IMR-90 (cell line): ENCODE measurements around the gene NAV2. TPM values are rescaled to one million over a fixed set of nuclear protein-coding genes. Genes with fewer than 3 reads are reported as not detected.

Experiments
- ATAC-seq: fragments of 200-7000 bp; cut with Tn5 transposase; 2 replicates; pipeline ENCODE4 v1.9.1; 2020; ENCODE audit warnings: low read depth, mild to moderate bottlenecking, moderate library complexity
- BruUV-seq: library from RNA; stranded (reverse); fragments of 400-500 nt; replicated peaks from 2 replicates; lab custom pipeline; 2021; lab: Mats Ljungman, UMichigan
- CTCF ChIA-PET: fragments of 300-600 bp; formaldehyde crosslinking; extraction: SDS; loops from one replicate; lab custom pipeline; 2021; ENCODE audit warnings: antibody characterized with exemption; lab: Yijun Ruan, JAX
- POLR2A ChIA-PET: fragments of 300-600 bp; sonication (Branson Sonifier 250); formaldehyde crosslinking; loops from one replicate; lab custom pipeline; 2022; ENCODE audit warnings: antibody characterized with exemption; ENCODE audit not compliant: unreplicated experiment; lab: Charles Lee
- DNase-seq: peaks from one replicate; pipeline ENCODE4 v3.0.0; 2013
- H2AFZ ChIP-seq: replicated peaks from 2 replicates; pipeline ENCODE3; 2013; ENCODE audit warnings: low read length, mild to moderate bottlenecking; ENCODE audit not compliant: poor library complexity
- H2AK5ac ChIP-seq: 2 replicates; pipeline ENCODE4 v1.6.1; 2013; ENCODE audit warnings: low read depth, low read length, inconsistent platforms
- H2AK9ac ChIP-seq: replicated peaks from 2 replicates; pipeline ENCODE3; 2013; ENCODE audit warnings: mild to moderate bottlenecking, low read depth, low read length, moderate library complexity; ENCODE audit not compliant: poor library complexity
- H2BK120ac ChIP-seq: 2 replicates; pipeline ENCODE4 v1.6.1; 2013; ENCODE audit warnings: low read depth, low read length, inconsistent platforms
- H2BK15ac ChIP-seq: 3 replicates; pipeline ENCODE4 v1.6.1; 2013; ENCODE audit warnings: low read depth, low read length, inconsistent platforms
- H2BK20ac ChIP-seq: 2 replicates; pipeline ENCODE4 v1.6.1; 2013; ENCODE audit warnings: low read depth, mild to moderate bottlenecking, inconsistent platforms, low read length, moderate library complexity
- H2BK5ac ChIP-seq: 2 replicates; pipeline ENCODE4 v1.6.1; 2013; ENCODE audit warnings: mild to moderate bottlenecking, low read depth, low read length, inconsistent platforms; ENCODE audit not compliant: poor library complexity, severe bottlenecking
- H3K14ac ChIP-seq: replicated peaks from 2 replicates; pipeline ENCODE4 v1.6.1; 2013; ENCODE audit warnings: low read depth, low read length, inconsistent platforms
- H3K18ac ChIP-seq: 2 replicates; pipeline ENCODE4 v1.6.1; 2013; ENCODE audit warnings: low read depth, low read length, control low read depth
- H3K23ac ChIP-seq: 2 replicates; pipeline ENCODE4 v1.6.1; 2013; ENCODE audit warnings: low read depth, low read length, inconsistent platforms
- H3K27ac ChIP-seq: 2 replicates; pipeline ENCODE4 v1.5.1; 2013; ENCODE audit warnings: mild to moderate bottlenecking, control low read depth, low read length; ENCODE audit not compliant: insufficient read depth
- H3K27me3 ChIP-seq: 2 replicates; pipeline ENCODE4 v1.6.1; 2013; ENCODE audit warnings: low read length; ENCODE audit not compliant: control insufficient read depth, insufficient read depth
- H3K36me3 ChIP-seq: 2 replicates; pipeline ENCODE4 v1.6.1; 2013; ENCODE audit warnings: low read length, mixed read lengths; ENCODE audit not compliant: control insufficient read depth, insufficient read depth
- H3K4ac ChIP-seq: 2 replicates; pipeline ENCODE4 v1.6.1; 2013; ENCODE audit warnings: low read depth, low read length, inconsistent platforms
- H3K4me1 ChIP-seq: 2 replicates; pipeline ENCODE4 v1.6.1; 2013; ENCODE audit warnings: low read length, mixed read lengths; ENCODE audit not compliant: control insufficient read depth, insufficient read depth
- H3K4me2 ChIP-seq: 2 replicates; pipeline ENCODE4 v1.6.1; 2013; ENCODE audit warnings: low read depth, mild to moderate bottlenecking, control low read depth, low read length, moderate library complexity
- H3K4me3 ChIP-seq: 2 replicates; pipeline ENCODE4 v1.5.1; 2013; ENCODE audit warnings: low read depth, mild to moderate bottlenecking, control low read depth, low read length, moderate library complexity; ENCODE audit not compliant: insufficient read depth
- H3K56ac ChIP-seq: 2 replicates; pipeline ENCODE4 v1.6.1; 2013; ENCODE audit warnings: low read length, inconsistent platforms; ENCODE audit not compliant: insufficient read depth; ENCODE audit errors: extremely low read depth
- H3K79me1 ChIP-seq, 2 experiments: 2 replicates each; pipeline ENCODE4 v1.6.1; 2013; ENCODE audit warnings: low read length in 2 of 2, inconsistent platforms in 1 of 2, low read depth in 1 of 2
- H3K9ac ChIP-seq: 2 replicates; pipeline ENCODE4 v1.6.1; 2013; ENCODE audit warnings: low read depth, low read length, control low read depth
- H3K9me1 ChIP-seq: 2 replicates; pipeline ENCODE4 v1.6.1; 2013; ENCODE audit warnings: low read length, inconsistent platforms; ENCODE audit not compliant: insufficient read depth
- H3K9me3 ChIP-seq: 2 replicates; pipeline ENCODE4 v1.6.1; 2013; ENCODE audit warnings: low read length; ENCODE audit not compliant: control insufficient read depth, insufficient read depth
- H4K20me1 ChIP-seq: 2 replicates; pipeline ENCODE4 v1.6.1; 2013; ENCODE audit warnings: low read length, inconsistent platforms; ENCODE audit not compliant: insufficient read depth
- H4K5ac ChIP-seq: 2 replicates; pipeline ENCODE4 v1.6.1; 2013; ENCODE audit warnings: mild to moderate bottlenecking, low read depth, low read length, control low read depth
- H4K8ac ChIP-seq, 2 experiments: 2 replicates each; pipeline ENCODE4 v1.6.1; 2013; ENCODE audit warnings: low read depth in 2 of 2, low read length in 2 of 2, control low read depth in 1 of 2, inconsistent platforms in 1 of 2
- H4K91ac ChIP-seq: 2 replicates; pipeline ENCODE4 v1.6.1; 2013; ENCODE audit warnings: low read depth, low read length, inconsistent platforms; ENCODE audit not compliant: insufficient read depth
- BHLHE40 ChIP-seq: fragments of 150-350 bp; IDR thresholded peaks from 2 replicates; pipeline ENCODE4 v1.6.1; 2016; ENCODE audit warnings: mild to moderate bottlenecking, low read depth, low read length
- CEBPB ChIP-seq: IDR thresholded peaks from 2 replicates; pipeline ENCODE4 v1.6.1; 2012; ENCODE audit warnings: low read depth, low read length, improper control_type of control experiment
- CTCF ChIP-seq: conservative IDR thresholded peaks from 2 replicates; pipeline ENCODE4 v1.5.1; 2012; ENCODE audit warnings: mild to moderate bottlenecking, low read depth, low read length, improper control_type of control experiment
- ELK1 ChIP-seq: fragments of 150-350 bp; IDR thresholded peaks from 2 replicates; pipeline ENCODE4 v1.6.1; 2016; ENCODE audit warnings: low read depth, mild to moderate bottlenecking, low read length, moderate library complexity, borderline replicate concordance
- MAFK ChIP-seq: IDR thresholded peaks from 2 replicates; pipeline ENCODE4 v1.6.1; 2012; ENCODE audit warnings: low read depth, low read length, improper control_type of control experiment
- MAZ ChIP-seq: IDR thresholded peaks from 2 replicates; pipeline ENCODE4 v1.6.1; 2012; ENCODE audit warnings: low read depth, mild to moderate bottlenecking, low read length, improper control_type of control experiment, moderate library complexity, borderline replicate concordance
- MXI1 ChIP-seq: IDR thresholded peaks from 2 replicates; pipeline ENCODE4 v1.6.1; 2012; ENCODE audit warnings: low read depth, mild to moderate bottlenecking, low read length, moderate library complexity, borderline replicate concordance
- NFE2L2 ChIP-seq: fragments of 150-350 bp; IDR thresholded peaks from 2 replicates; pipeline ENCODE4 v1.6.1; 2016; ENCODE audit warnings: low read depth, mild to moderate bottlenecking, low read length
- POLR2A ChIP-seq: IDR thresholded peaks from 2 replicates; pipeline ENCODE4 v1.6.1; 2012; ENCODE audit warnings: mild to moderate bottlenecking, low read depth, low read length
- RCOR1 ChIP-seq: IDR thresholded peaks from 2 replicates; pipeline ENCODE4 v1.6.1; 2012; ENCODE audit warnings: mild to moderate bottlenecking, low read length, improper control_type of control experiment; ENCODE audit not compliant: insufficient replicate concordance
- RFX5 ChIP-seq: IDR thresholded peaks from 2 replicates; pipeline ENCODE4 v1.8.0; 2012; ENCODE audit warnings: low read depth, mild to moderate bottlenecking, low read length, moderate library complexity
- SMC3 ChIP-seq: fragments of 150-350 bp; IDR thresholded peaks from 2 replicates; pipeline ENCODE4 v1.6.1; 2016; ENCODE audit warnings: low read depth, mild to moderate bottlenecking, antibody characterized with exemption, low read length, moderate library complexity
- WGBS, 2 experiments: methylation state at CpG; one replicate each; pipeline versions ENCODE4 v1.1.5 to v1.1.7; 2013; ENCODE audit warnings: missing lambda C conversion rate in 2 of 2; ENCODE audit not compliant: insufficient read length in 1 of 2; ENCODE audit errors: extremely low coverage in 2 of 2; 5-methylcytosine and 5-hydroxymethylcytosine counted together
- dilution Hi-C: fragments of 300-500 bp; cut with HindIII; formaldehyde crosslinking; loops from one replicate; pipeline ENCODE4 v1.14.3; 2018; ENCODE audit warnings: low sequenced_read_pairs; ENCODE audit not compliant: unreplicated experiment
- in situ Hi-C: fragments of 300-500 bp; cut with MboI; formaldehyde crosslinking; loops from 3 replicates; pipeline ENCODE4 v1.14.3; 2019; ENCODE audit warnings: low sequenced_read_pairs, inconsistent platforms, mixed read lengths
- intact Hi-C: fragments of 100-400 bp; cut with micrococcal nuclease; formaldehyde crosslinking; loops from 2 replicates; pipeline ENCODE4 v1.10.0; 2022
- polyA plus RNA-seq, 3 experiments: library from polyadenylated mRNA; depleted of rRNA; stranded (reverse); fragments of >200 nt; gene quantifications; 2 replicates each; pipeline ENCODE4 v1.2.3, GENCODE V29; 2012; ENCODE audit warnings: low replicate concordance in 1 of 3
- total RNA-seq: library from RNA; depleted of rRNA; stranded (reverse); fragments of >200 nt; gene quantifications from 2 replicates; pipeline ENCODE4 v1.2.3, GENCODE V29; 2012
- TF ChIP-seq, protein P1 (sequence below): fragments of 150-350 bp; IDR thresholded peaks from 2 replicates; pipeline ENCODE4 v1.6.1; 2017; ENCODE audit warnings: mild to moderate bottlenecking, antibody characterized with exemption, low read length, low read depth

Gene NAV2
- total and polyA plus RNA-seq, 2 of the 4 experiments (the other 2 are of a cell fraction): 4.5 to 12.6 TPM

DNA sequence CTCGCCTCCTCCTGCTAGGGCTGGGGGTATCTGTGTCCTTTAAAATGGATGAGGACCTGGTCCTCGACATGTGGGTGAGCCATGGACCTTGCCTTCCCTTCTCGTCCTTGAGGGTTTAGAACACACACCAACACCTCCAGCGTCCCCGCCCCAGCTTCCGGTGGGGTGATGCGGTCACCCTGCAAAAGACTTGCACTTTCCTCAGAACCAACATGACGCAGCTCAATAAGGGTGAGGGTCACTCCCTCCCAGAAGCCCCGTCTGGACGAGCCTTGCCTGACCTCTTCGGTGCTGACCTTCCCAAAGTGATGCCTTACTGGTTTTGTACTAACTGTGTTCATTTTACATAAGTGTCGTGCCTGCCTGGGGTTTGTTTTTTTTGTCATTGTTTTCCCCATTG is 406.7 kb downstream of the NAV2 start:
- POLR2A ChIA-PET: no interaction called here
- H2BK5ac ChIP-seq: no peak overlapping the region

More for the DNA sequence above, 406.7 kb downstream of the NAV2 start:
- Histone ChIP-seq H3K18ac (no peak overlapping the region), H2AK9ac (no peak overlapping the region), H3K27me3 (no peaks in the 10 kb centered on the region), H3K4me1 (no peaks in the 10 kb centered on the region), H4K8ac (no peak overlapping the region), H3K4me3 (no peak overlapping the region), H3K14ac (no peak overlapping the region), H3K9ac (no peak overlapping the region), H3K4ac (no peak overlapping the region), H2AFZ (no peak overlapping the region), H3K79me1 (no peaks in the 10 kb centered on the region; a peak in 1 of 4 replicates), H3K27ac (no peak overlapping the region), H3K56ac (no peak overlapping the region), H3K9me1 (peaks cover 3% of the 10 kb centered on the region), H2BK20ac (no peak overlapping the region), H4K91ac (no peak overlapping the region), H3K9me3 (no peaks in the 10 kb centered on the region), H2AK5ac (no peak overlapping the region), H3K4me2 (no peak overlapping the region), H4K5ac (no peak overlapping the region), H3K36me3 (peaks cover 24% of the 10 kb centered on the region), H2BK15ac (no peak overlapping the region), H2BK120ac (no peak overlapping the region), H3K23ac (no peak overlapping the region), H4K20me1 (no peaks in the 10 kb centered on the region)
- CTCF ChIA-PET: no interaction called here
- no peak for ATAC-seq
- TF ChIP-seq CEBPB (no peak), NFE2L2 (no peak), BHLHE40 (no peak), ELK1 (no peak), MAZ (no peak), RCOR1 (no peak), MAFK (no peak), RFX5 (no peak), CTCF (no peak), POLR2A (no peak), MXI1 (no peak), SMC3 (no peak)
- TF ChIP-seq, protein P1, sequence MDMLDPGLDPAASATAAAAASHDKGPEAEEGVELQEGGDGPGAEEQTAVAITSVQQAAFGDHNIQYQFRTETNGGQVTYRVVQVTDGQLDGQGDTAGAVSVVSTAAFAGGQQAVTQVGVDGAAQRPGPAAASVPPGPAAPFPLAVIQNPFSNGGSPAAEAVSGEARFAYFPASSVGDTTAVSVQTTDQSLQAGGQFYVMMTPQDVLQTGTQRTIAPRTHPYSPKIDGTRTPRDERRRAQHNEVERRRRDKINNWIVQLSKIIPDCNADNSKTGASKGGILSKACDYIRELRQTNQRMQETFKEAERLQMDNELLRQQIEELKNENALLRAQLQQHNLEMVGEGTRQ: no peak
- intact Hi-C loops: no loop called here
- WGBS, 2 experiments: no CpG with 5 or more reads among the region's 12 CpGs
- dilution Hi-C loops: no loop called here
- in situ Hi-C loops: no loop called here
- no peak for DNase-seq
- no TSS peak for BruUV-seq
